OCI-LY3 (cell line): ENCODE results near the gene ANGEL1.

ENCODE experiments used
- H2AFZ ChIP-seq: fragments of 200-600, 300-600 bp; shearing (Covaris generic); 2 replicates; pipeline ENCODE4 v1.6.0; 2014; ENCODE audit warnings: antibody characterized with exemption, low read depth, low read length
- H3K27ac ChIP-seq: fragments of 200-600, 300-600 bp; sonication (generic); 2 replicates; pipeline ENCODE4 v1.5.1; 2014; ENCODE audit warnings: mild to moderate bottlenecking, low read length, moderate library complexity, mixed read lengths
- H3K27me3 ChIP-seq: fragments of 200-600, 300-600 bp; sonication (generic); 2 replicates; pipeline ENCODE4 v1.6.1; 2014; ENCODE audit warnings: low read depth, low read length, mixed read lengths
- H3K36me3 ChIP-seq: fragments of 200-600, 300-600 bp; sonication (generic); replicated peaks from 2 replicates; pipeline ENCODE3; 2014; ENCODE audit warnings: low read depth, low read length, mixed read lengths
- H3K4me1 ChIP-seq: fragments of 300-600, 200-600 bp; sonication (generic); 2 replicates; pipeline ENCODE4 v1.6.1; 2014; ENCODE audit warnings: low read length, mixed read lengths
- H3K4me2 ChIP-seq: fragments of 200-600, 300-600 bp; sonication (generic); 2 replicates; pipeline ENCODE4 v1.6.1; 2014; ENCODE audit warnings: low read length, mixed read lengths
- H3K4me3 ChIP-seq: fragments of 300-600, 200-600 bp; sonication (generic); 2 replicates; pipeline ENCODE4 v1.5.1; 2014; ENCODE audit warnings: antibody characterized with exemption, mild to moderate bottlenecking, low read length, moderate library complexity
- H3K79me2 ChIP-seq: fragments of 300-600, 200-600 bp; shearing (Covaris generic); 2 replicates; pipeline ENCODE4 v1.6.1; 2014; ENCODE audit warnings: mild to moderate bottlenecking, low read length, mixed read lengths
- H3K9ac ChIP-seq: fragments of 300-600, 200-600 bp; shearing (Covaris generic); 2 replicates; pipeline ENCODE4 v1.6.0; 2014; ENCODE audit warnings: mild to moderate bottlenecking, low read length, moderate library complexity
- H3K9me3 ChIP-seq: fragments of 200-600, 300-600 bp; shearing (Covaris generic); 2 replicates; pipeline ENCODE4 v1.6.1; 2014; ENCODE audit warnings: low read length, mixed read lengths; ENCODE audit not compliant: insufficient read depth
- H4K20me1 ChIP-seq: fragments of 200-600, 300-600 bp; sonication (generic); 2 replicates; pipeline ENCODE4 v1.6.1; 2016; ENCODE audit warnings: low read length, mixed read lengths; ENCODE audit not compliant: insufficient read depth
- EZH2phosphoT487 ChIP-seq: fragments of 200-600 bp; shearing (Covaris generic); IDR thresholded peaks from 2 replicates; pipeline ENCODE4 v1.6.1; 2018; ENCODE audit warnings: antibody characterized with exemption, mixed run types, low read depth
- TF ChIP-seq, protein P1 (sequence below): fragments of 200-600, 300-600 bp; sonication (generic); IDR thresholded peaks from 2 replicates; pipeline ENCODE4 v1.5.1; 2014; ENCODE audit warnings: antibody characterized with exemption, low read length, low read depth

The ANGEL1 gene

DNA sequence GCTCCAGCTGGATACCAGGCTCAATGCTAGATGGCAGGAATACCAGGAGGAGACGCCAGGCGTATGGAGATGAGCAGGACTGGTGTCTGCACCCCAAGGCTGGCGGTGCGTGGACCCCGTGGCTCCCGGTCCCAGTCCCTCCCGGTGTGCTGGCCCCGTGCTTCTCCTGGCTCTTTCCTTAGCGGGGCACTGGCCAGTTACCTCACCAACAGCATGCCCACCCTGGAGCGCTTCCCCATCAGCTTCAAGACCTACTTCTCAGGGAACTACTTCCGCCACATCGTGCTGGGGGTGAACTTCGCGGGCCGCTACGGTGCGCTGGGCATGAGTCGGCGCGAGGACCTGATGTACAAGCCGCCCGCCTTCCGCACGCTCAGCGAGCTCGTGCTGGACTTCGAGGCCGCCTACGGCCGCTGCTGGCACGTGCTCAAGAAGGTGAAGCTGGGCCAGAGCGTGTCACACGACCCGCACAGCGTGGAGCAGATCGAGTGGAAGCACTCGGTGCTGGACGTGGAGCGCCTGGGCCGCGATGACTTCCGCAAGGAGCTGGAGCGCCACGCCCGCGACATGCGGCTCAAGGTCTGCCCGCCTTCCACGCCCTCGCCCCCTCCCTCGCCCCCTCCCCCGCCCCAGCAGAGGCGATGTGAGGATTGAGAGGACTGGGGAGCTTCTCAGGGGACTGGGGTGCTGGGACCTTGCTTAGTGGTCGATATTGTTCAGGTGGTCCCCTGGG is 36.8 kb downstream of the ANGEL1 start:
- H3K27ac ChIP-seq = no peak overlapping the region
- H3K36me3 ChIP-seq = no peaks in the 10 kb centered on the region
- H3K27me3 ChIP-seq = no peaks in the 10 kb centered on the region; the same call in 1 of the 2 replicates
- peaks cover 10% of the 10 kb centered on the region for H3K4me1 ChIP-seq
- H2AFZ ChIP-seq = no peak overlapping the region
- H3K4me2 ChIP-seq = no peak overlapping the region
- H3K9me3 ChIP-seq = no peaks in the 10 kb centered on the region
- no peaks in the 10 kb centered on the region for H4K20me1 ChIP-seq
- no peak overlapping the region for H3K4me3 ChIP-seq
- H3K9ac ChIP-seq = no peak overlapping the region
- H3K79me2 ChIP-seq = no peaks in the 10 kb centered on the region
- TF ChIP-seq EZH2phosphoT487 = no peak
- TF ChIP-seq, protein P1, sequence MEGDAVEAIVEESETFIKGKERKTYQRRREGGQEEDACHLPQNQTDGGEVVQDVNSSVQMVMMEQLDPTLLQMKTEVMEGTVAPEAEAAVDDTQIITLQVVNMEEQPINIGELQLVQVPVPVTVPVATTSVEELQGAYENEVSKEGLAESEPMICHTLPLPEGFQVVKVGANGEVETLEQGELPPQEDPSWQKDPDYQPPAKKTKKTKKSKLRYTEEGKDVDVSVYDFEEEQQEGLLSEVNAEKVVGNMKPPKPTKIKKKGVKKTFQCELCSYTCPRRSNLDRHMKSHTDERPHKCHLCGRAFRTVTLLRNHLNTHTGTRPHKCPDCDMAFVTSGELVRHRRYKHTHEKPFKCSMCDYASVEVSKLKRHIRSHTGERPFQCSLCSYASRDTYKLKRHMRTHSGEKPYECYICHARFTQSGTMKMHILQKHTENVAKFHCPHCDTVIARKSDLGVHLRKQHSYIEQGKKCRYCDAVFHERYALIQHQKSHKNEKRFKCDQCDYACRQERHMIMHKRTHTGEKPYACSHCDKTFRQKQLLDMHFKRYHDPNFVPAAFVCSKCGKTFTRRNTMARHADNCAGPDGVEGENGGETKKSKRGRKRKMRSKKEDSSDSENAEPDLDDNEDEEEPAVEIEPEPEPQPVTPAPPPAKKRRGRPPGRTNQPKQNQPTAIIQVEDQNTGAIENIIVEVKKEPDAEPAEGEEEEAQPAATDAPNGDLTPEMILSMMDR = no peak

DNA sequence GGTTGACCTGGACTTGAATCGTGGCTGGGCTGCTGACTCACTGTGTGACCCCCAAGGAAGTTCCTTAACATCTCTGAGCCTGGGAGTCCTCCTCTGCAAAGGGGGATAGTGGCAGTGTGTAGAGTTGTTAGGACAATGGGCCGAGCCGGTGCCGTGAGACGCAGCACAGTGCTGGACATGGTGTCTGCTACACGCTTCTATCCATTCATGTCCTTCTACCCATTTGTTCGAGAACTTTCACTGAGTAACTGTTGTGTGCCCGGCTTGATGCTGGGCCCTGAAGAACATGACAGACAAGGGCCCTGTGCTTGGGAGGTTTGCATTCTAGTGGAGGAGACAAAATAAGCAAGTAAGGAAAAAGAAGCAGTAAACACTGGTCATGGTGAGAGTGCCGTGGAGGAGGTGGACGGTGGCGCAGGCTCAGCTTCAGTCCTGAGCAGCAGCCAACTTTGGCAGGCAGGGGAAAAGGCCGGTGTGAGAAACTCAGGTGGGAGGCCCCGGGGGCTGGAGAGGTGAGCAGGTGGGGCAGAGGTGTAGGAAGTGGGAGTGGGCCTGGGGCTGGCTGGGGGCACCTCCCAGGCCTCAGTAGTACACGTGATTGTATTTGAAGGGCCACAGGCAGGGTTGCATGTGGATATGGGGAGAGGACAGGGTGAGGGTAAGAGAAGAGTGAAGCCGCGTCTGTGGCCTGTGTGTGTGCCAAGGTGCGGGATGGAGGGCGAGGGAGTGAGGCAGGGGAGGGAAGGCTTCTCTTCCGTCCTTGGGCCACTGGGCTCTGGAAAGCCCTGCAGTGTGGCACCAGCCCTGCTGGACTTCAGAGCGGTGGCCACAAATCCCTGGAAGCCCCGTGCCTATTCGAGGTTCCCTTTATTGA is 37.6 kb downstream of the ANGEL1 start:
- H3K4me2 ChIP-seq = no peak overlapping the region
- H4K20me1 ChIP-seq = no peaks in the 10 kb centered on the region
- no peaks in the 10 kb centered on the region for H3K36me3 ChIP-seq
- H3K4me1 ChIP-seq = peaks cover 11% of the 10 kb centered on the region
- H3K9ac ChIP-seq = no peak overlapping the region
- no peak overlapping the region for H2AFZ ChIP-seq
- H3K79me2 ChIP-seq = no peaks in the 10 kb centered on the region
- H3K9me3 ChIP-seq = no peaks in the 10 kb centered on the region
- TF ChIP-seq, protein P1 = no peak
- no peak for TF ChIP-seq EZH2phosphoT487
- no peak overlapping the region for H3K4me3 ChIP-seq
- no peak overlapping the region for H3K27ac ChIP-seq
- no peaks in the 10 kb centered on the region; the same call in 1 of the 2 replicates for H3K27me3 ChIP-seq

DNA sequence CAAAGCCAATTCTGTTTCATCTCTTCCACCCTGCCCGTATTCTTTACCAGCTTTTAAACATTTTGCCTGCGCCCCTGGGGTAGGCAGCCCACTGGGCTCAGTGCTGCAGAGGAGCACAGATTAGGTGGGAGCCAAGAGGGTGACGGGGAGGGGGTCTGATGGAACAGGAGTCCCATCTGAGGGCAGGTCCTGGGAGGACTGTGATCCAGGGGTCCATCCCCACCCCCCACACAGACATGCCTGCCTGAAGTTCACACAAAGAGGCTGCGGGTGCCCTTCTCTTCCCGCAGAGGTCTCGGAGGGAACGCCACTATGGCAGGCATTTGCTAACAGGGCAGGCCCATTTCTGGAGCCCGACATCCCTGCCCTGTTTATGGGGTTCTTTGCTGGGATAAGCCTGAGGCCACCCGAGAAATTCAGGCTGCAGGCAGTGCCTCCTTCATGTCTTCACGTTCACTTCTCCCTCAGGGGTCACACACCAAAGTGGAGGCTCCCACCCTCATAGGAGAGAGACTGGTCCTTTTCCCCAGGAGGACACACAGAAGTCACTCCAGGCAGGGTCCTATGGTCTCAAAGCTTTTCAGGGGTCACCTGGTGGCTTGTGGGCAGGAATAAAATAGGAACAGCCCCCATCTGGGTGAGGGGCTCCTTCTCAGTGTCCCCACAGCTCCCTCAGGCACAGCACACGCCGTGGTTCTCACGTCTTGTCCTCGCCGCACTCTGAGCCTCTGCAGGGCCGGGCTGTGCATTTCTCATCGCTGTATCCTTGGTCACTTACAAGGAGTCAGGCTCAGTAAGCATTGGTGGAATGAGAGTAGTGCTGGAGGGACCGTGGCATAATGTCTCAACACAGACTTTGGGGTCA is 38.5 kb downstream of the ANGEL1 start:
- H3K36me3 ChIP-seq = no peaks in the 10 kb centered on the region
- TF ChIP-seq, protein P1 = no peak
- no peak for TF ChIP-seq EZH2phosphoT487
- no peak overlapping the region for H3K9ac ChIP-seq
- no peaks in the 10 kb centered on the region for H4K20me1 ChIP-seq
- no peak overlapping the region for H3K4me2 ChIP-seq
- H2AFZ ChIP-seq = no peak overlapping the region
- H3K79me2 ChIP-seq = no peaks in the 10 kb centered on the region
- no peak overlapping the region for H3K27ac ChIP-seq
- H3K27me3 ChIP-seq = no peaks in the 10 kb centered on the region; the same call in 1 of the 2 replicates
- no peak overlapping the region for H3K4me3 ChIP-seq
- H3K4me1 ChIP-seq = peaks cover 12% of the 10 kb centered on the region
- no peaks in the 10 kb centered on the region for H3K9me3 ChIP-seq
